ENCODE measurements around the gene MFNG. TPM values are rescaled to one million over a fixed set of nuclear protein-coding genes. Genes with fewer than 3 reads are reported as not detected.

MFNG gene
- total and polyA plus RNA-seq, 4 donors, result 14.3 to 46.7 (median 31.0) TPM

DNA sequence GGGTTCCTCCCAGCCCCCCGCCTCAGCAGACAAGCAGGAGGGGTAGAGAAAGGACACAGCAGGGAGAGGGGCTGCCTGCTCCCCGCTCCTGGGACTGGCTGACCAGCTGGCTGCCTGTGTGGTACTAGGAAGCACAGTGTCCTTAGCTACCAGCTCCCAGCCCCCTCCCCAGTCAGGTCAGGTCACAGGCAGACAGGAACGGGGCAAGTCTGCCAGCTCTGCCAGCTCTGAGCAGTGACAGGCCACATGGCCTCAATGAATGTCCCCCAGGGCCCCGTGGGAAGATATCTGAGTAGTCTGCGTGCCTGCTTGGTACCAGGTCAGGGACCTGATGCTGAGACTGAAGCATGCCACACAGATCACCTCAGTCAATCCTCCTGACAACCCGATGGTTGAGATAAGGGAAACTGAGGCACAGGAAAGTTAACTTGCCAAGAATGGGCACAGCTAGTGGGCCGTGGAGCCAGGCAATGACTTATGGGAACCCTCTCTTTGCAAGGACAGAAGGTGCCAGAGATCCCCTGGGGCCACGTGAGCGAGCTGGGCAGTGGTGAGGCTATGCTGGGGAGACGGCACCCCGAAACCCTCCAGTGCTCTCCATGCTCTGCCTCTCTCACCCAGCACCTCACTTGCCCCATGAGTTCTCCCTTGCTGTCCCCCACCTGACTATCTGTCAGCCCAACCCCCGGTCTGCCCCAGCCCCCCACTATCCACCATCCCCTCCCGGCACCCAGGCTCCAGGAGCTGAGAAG is 13.8 kb upstream of the MFNG start:
- Histone ChIP-seq H3K27ac (ENCODE audit: low read depth in 1 of 2, low read length in 1 of 2) (peak overlapping the region in 1 of 2 donors; percentile 45), H3K4me1 (ENCODE audit: control insufficient read depth in 5 of 5, insufficient read depth in 5 of 5, low read length in 5 of 5) (peaks cover 0 to 18% (median 10%) of the 10 kb centered on the region in 5 donors), H3K27me3 (ENCODE audit: control insufficient read depth in 3 of 3, insufficient read depth in 3 of 3, low read length in 2 of 3) (no peaks in the 10 kb centered on the region), H3K4me3 (no peak overlapping the region), H3K9me3 (ENCODE audit: control insufficient read depth in 4 of 4, insufficient read depth in 3 of 4, low read length in 3 of 4) (no peaks in the 10 kb centered on the region), H3K36me3 (ENCODE audit: control insufficient read depth in 4 of 4, insufficient read depth in 4 of 4, low read length in 4 of 4) (peaks cover 0 to 9% (median 0%) of the 10 kb centered on the region in 4 donors), H3K9ac (ENCODE audit: insufficient read depth in 1 of 2, low read length in 2 of 2) (no peak overlapping the region)
- TF ChIP-seq, protein P1, sequence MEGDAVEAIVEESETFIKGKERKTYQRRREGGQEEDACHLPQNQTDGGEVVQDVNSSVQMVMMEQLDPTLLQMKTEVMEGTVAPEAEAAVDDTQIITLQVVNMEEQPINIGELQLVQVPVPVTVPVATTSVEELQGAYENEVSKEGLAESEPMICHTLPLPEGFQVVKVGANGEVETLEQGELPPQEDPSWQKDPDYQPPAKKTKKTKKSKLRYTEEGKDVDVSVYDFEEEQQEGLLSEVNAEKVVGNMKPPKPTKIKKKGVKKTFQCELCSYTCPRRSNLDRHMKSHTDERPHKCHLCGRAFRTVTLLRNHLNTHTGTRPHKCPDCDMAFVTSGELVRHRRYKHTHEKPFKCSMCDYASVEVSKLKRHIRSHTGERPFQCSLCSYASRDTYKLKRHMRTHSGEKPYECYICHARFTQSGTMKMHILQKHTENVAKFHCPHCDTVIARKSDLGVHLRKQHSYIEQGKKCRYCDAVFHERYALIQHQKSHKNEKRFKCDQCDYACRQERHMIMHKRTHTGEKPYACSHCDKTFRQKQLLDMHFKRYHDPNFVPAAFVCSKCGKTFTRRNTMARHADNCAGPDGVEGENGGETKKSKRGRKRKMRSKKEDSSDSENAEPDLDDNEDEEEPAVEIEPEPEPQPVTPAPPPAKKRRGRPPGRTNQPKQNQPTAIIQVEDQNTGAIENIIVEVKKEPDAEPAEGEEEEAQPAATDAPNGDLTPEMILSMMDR (IDR thresholded peaks at IDR 0.05; ENCODE audit: control extremely low read depth, extremely low read depth), result no peak
- DNase-seq (no peak), ATAC-seq (ENCODE audit: insufficient read depth, low FRiP score) (no peak)
- WGBS, 2 donors, result 88 to 94% methylated on average over 12 to 13 of the region's 13 CpGs

DNA sequence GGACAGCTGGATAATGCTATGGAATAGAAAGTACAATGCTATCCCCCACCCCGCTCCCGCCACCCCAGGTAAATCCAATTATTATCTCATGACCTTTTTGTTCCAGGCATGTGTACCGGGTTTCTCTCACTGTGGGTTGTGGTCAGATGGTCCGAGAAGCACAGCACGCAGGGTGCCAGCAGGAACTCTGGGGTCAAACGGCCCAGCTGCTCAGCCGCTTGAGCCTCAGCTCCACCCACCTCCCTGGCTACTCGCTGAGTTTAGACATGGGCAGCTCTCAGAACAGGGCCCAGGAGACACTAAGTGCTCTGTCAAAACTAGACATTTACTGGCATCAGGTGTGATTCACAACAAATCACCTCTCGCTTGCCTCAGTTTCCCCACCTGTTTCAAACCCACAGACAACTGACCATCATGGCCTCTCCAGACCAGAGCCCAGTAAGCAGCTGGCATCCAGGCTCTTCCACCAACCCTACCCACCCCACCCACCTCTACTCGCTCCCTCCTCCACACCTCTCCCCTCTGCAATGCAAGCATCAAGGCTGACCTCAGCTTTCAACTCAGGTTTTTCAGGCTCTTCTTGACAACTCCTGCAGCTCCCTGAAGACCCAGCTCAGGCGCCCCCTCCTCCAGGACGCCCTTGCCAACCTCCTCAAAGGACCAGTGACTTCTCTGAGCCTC is 13.0 kb upstream of the MFNG start:
- no peaks in the 10 kb centered on the region for H3K9me3 ChIP-seq (ENCODE audit: control insufficient read depth in 4 of 4, insufficient read depth in 3 of 4, low read length in 3 of 4)
- WGBS, 2 donors, result 77 to 86% methylated on average over 12 of the region's 12 CpGs
- H3K9ac ChIP-seq (ENCODE audit: insufficient read depth in 1 of 2, low read length in 2 of 2), result no peak overlapping the region
- H3K36me3 ChIP-seq (ENCODE audit: control insufficient read depth in 4 of 4, insufficient read depth in 4 of 4, low read length in 4 of 4), result peaks cover 0 to 9% (median 0%) of the 10 kb centered on the region in 4 donors
- TF ChIP-seq, protein P1 (IDR thresholded peaks at IDR 0.05; ENCODE audit: control extremely low read depth, extremely low read depth), result no peak
- ATAC-seq (ENCODE audit: insufficient read depth, low FRiP score) (no peak), DNase-seq (no peak)
- H3K27ac ChIP-seq (ENCODE audit: low read depth in 1 of 2, low read length in 1 of 2), result peak overlapping the region in 1 of 2 donors; percentile 45
- H3K27me3 ChIP-seq (ENCODE audit: control insufficient read depth in 3 of 3, insufficient read depth in 3 of 3, low read length in 2 of 3), result no peaks in the 10 kb centered on the region
- no peak overlapping the region for H3K4me3 ChIP-seq
- peaks cover 0 to 18% (median 10%) of the 10 kb centered on the region in 5 donors for H3K4me1 ChIP-seq (ENCODE audit: control insufficient read depth in 5 of 5, insufficient read depth in 5 of 5, low read length in 5 of 5)

DNA sequence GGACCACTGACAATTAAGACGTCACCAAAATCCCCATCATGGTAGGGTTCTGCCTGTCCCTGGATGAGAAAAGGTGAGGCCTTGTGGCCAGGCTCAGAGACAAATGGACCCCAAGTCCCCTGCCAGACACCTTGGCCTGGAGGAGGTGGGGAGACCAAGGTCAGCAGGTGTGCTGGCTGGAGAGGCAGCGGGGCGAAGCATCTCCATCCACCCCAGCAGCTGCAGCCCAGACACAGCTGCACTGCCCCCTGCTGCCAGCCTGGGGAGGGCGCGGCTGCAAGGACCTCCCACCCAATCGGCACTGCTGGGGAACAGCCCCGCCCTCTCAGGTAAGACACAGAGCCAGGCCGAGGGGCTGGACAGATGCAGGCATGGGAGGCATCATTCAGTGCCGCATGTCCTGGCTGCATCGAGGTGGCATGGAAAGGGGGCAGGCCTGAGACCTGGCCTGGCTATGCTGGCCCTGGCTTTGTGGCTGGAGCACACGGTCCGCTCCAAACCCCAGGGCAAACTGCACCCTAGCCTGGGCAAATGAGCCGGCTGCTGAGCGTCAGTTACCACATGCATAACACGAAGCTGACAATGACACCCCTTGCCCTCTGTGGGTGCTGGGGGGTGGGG is 12.2 kb upstream of the MFNG start:
- no peak for DNase-seq
- TF ChIP-seq, protein P1 (IDR thresholded peaks at IDR 0.05; ENCODE audit: control extremely low read depth, extremely low read depth), result peak; percentile 23
- 49 to 59% methylated on average over 15 of the region's 15 CpGs for WGBS, 2 donors

More for the DNA sequence above, 12.2 kb upstream of the MFNG start:
- H3K4me1 ChIP-seq (ENCODE audit: control insufficient read depth in 5 of 5, insufficient read depth in 5 of 5, low read length in 5 of 5), result peaks cover 0 to 18% (median 10%) of the 10 kb centered on the region in 5 donors
- H3K9ac ChIP-seq (ENCODE audit: insufficient read depth in 1 of 2, low read length in 2 of 2), result no peak overlapping the region
- H3K9me3 ChIP-seq (ENCODE audit: control insufficient read depth in 4 of 4, insufficient read depth in 3 of 4, low read length in 3 of 4), result no peaks in the 10 kb centered on the region
- H3K4me3 ChIP-seq, result no peak overlapping the region
- H3K36me3 ChIP-seq (ENCODE audit: control insufficient read depth in 4 of 4, insufficient read depth in 4 of 4, low read length in 4 of 4), result peaks cover 0 to 11% (median 0%) of the 10 kb centered on the region in 4 donors
- no peak for ATAC-seq (ENCODE audit: insufficient read depth, low FRiP score)
- H3K27ac ChIP-seq (ENCODE audit: low read depth in 1 of 2, low read length in 1 of 2), result no peak overlapping the region
- no peaks in the 10 kb centered on the region for H3K27me3 ChIP-seq (ENCODE audit: control insufficient read depth in 3 of 3, insufficient read depth in 3 of 3, low read length in 2 of 3)

Data from lung (tissue), 12 donors.